Hepatic stellate cell (primary cell): ENCODE results near the gene DUSP19.

Experiments used
- DNase-seq: peaks from one replicate; pipeline ENCODE4 v3.0.0; 2011; ENCODE audit warnings: low spot score

Gene DUSP19

GRCh38 chr2:183125659-183126341 lies 47.3 kb downstream of the DUSP19 start:
- DNase-seq: no peak

- DNase-seq: no peak
Measured at GRCh38 chr2:183126635-183127034, 48.1 kb downstream of the DUSP19 start.

- no peak for DNase-seq
Measured at GRCh38 chr2:183134016-183134415, 55.5 kb downstream of the DUSP19 start.

- DNase-seq: no peak
Measured at GRCh38 chr2:183148955-183149354, 70.4 kb downstream of the DUSP19 start.

GRCh38 chr2:183149489-183149888 lies 70.9 kb downstream of the DUSP19 start:
- DNase-seq: peak; percentile 46
